ENCODE measurements around the gene ADARB2. TPM values are rescaled to one million over a fixed set of nuclear protein-coding genes. Genes with fewer than 3 reads are reported as not detected.

ADARB2 gene
- total RNA-seq, 3 donors from 2014 or later (not counting 1 experiment from before 2014, with no cell fraction given), result 0.27 to 0.78 (median 0.40) TPM

DNA sequence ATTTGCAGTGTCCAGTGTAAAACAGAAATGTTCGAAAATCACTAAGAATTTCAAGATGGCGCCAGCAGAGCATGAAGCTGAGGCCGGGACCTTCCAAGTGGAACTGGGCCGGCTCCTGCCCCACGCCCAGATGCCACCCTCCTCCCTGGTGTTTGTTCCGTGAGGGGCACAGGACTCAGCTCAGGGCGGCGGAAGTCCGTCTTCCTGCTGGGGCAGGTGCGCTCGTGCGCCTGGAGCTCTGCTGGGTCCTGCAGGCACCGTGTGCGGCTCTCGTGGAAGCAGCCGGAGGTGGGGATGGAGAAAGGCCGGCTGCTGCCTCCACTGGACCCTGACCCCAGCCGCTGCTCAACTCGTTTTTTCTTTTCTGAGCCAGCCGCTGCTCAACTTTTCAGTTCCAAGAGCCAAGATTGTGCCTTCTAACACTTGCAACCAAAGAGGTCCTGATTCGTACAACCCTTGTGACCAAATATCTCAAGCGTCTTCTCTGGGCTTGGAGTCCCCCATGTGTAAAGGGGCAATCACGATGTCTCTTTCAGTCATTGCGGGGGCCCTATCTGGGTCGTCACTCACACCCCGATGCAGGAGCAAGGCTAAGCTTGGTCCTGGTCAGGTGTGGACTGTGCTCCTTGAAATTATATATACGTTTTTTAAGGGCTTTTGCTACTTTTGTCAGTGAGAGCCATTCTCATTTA lies 334.4 kb downstream of the ADARB2 start:
- Histone ChIP-seq H3K36me3 (ENCODE audit: control insufficient read depth, insufficient read depth, low read length) (no peaks in the 10 kb centered on the region), H3K27me3 (ENCODE audit: control insufficient read depth, insufficient read depth, low read length) (no peaks in the 10 kb centered on the region), H3K9me3 (ENCODE audit: control insufficient read depth, insufficient read depth, low read length) (no peaks in the 10 kb centered on the region), H3K27ac (ENCODE audit: low read length) (no peak overlapping the region), H3K4me3 (ENCODE audit: low read length) (no peak overlapping the region), H3K4me1 (ENCODE audit: control insufficient read depth, insufficient read depth, low read length) (no peaks in the 10 kb centered on the region)
- no peak overlapping the region for H3K27ac Mint-ChIP-seq
- DNase-seq (no peak), ATAC-seq (no peak)
- no peaks in the 10 kb centered on the region for H3K9me3 Mint-ChIP-seq
- 92% methylated on average over 27 of the region's 27 CpGs for WGBS (ENCODE audit: insufficient coverage)
- H3K4me1 Mint-ChIP-seq, result no peaks in the 10 kb centered on the region
- intact Hi-C loops (cut with micrococcal nuclease), result no loop called here
- TF ChIP-seq, protein P1, sequence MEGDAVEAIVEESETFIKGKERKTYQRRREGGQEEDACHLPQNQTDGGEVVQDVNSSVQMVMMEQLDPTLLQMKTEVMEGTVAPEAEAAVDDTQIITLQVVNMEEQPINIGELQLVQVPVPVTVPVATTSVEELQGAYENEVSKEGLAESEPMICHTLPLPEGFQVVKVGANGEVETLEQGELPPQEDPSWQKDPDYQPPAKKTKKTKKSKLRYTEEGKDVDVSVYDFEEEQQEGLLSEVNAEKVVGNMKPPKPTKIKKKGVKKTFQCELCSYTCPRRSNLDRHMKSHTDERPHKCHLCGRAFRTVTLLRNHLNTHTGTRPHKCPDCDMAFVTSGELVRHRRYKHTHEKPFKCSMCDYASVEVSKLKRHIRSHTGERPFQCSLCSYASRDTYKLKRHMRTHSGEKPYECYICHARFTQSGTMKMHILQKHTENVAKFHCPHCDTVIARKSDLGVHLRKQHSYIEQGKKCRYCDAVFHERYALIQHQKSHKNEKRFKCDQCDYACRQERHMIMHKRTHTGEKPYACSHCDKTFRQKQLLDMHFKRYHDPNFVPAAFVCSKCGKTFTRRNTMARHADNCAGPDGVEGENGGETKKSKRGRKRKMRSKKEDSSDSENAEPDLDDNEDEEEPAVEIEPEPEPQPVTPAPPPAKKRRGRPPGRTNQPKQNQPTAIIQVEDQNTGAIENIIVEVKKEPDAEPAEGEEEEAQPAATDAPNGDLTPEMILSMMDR (IDR thresholded peaks at IDR 0.05), result no peak
- no peaks in the 10 kb centered on the region for H3K36me3 Mint-ChIP-seq
- H3K4me3 Mint-ChIP-seq, result no peak overlapping the region
- peaks cover 0 to 3% of the 10 kb centered on the region in 2 donors for H3K27me3 Mint-ChIP-seq (ENCODE audit: low read depth in 2 of 2)

DNA sequence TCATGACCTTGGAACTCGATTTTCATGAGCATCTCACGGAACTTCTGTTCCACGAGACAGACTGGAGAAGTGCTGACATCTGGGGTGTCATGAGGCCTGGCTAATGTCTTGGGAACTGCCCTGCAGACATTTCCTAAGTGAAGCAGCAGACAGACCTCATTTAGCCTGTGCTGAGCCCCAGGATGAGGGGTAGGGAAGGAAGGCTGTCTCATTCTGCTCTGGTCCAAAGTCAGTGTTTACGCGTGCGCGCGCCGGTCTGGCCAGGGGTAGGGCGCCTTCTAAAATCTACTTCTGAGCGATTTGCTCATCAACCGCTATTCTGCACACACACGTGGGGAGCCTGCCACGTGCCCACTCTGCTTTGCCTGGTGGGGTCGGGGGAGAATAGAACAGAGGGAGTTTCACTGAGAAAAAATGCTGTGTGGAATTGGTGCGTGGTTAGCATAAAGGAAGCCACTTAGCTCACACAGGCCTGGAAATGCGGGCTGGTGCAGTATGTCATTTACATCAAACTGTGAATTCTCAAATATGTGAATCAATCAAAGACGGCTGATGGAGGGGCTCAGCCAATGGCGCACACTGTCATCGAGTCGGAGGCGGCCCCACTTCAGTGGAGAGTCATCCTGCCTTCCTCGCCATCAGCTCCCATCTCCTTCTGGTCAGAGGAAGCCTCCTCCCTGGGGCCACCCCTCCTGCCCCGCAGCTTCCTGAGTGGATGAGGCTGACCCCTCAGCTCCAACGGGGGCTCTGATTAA lies 335.1 kb downstream of the ADARB2 start:
- DNase-seq (no peak), ATAC-seq (no peak)
- Histone ChIP-seq H3K27ac (ENCODE audit: low read length) (no peak overlapping the region), H3K36me3 (ENCODE audit: control insufficient read depth, insufficient read depth, low read length) (no peaks in the 10 kb centered on the region), H3K4me1 (ENCODE audit: control insufficient read depth, insufficient read depth, low read length) (no peaks in the 10 kb centered on the region), H3K4me3 (ENCODE audit: low read length) (no peak overlapping the region), H3K9me3 (ENCODE audit: control insufficient read depth, insufficient read depth, low read length) (no peaks in the 10 kb centered on the region), H3K27me3 (ENCODE audit: control insufficient read depth, insufficient read depth, low read length) (no peaks in the 10 kb centered on the region)
- intact Hi-C loops (cut with micrococcal nuclease), result no loop called here
- H3K4me3 Mint-ChIP-seq, result no peak overlapping the region
- no peak overlapping the region for H3K27ac Mint-ChIP-seq
- TF ChIP-seq, protein P1 (IDR thresholded peaks at IDR 0.05), result no peak
- WGBS (ENCODE audit: insufficient coverage), result 87% methylated on average over 24 of the region's 25 CpGs
- H3K27me3 Mint-ChIP-seq (ENCODE audit: low read depth in 2 of 2), result peaks cover 0 to 3% of the 10 kb centered on the region in 2 donors
- no peaks in the 10 kb centered on the region for H3K36me3 Mint-ChIP-seq
- H3K9me3 Mint-ChIP-seq, result no peaks in the 10 kb centered on the region
- no peaks in the 10 kb centered on the region for H3K4me1 Mint-ChIP-seq

DNA sequence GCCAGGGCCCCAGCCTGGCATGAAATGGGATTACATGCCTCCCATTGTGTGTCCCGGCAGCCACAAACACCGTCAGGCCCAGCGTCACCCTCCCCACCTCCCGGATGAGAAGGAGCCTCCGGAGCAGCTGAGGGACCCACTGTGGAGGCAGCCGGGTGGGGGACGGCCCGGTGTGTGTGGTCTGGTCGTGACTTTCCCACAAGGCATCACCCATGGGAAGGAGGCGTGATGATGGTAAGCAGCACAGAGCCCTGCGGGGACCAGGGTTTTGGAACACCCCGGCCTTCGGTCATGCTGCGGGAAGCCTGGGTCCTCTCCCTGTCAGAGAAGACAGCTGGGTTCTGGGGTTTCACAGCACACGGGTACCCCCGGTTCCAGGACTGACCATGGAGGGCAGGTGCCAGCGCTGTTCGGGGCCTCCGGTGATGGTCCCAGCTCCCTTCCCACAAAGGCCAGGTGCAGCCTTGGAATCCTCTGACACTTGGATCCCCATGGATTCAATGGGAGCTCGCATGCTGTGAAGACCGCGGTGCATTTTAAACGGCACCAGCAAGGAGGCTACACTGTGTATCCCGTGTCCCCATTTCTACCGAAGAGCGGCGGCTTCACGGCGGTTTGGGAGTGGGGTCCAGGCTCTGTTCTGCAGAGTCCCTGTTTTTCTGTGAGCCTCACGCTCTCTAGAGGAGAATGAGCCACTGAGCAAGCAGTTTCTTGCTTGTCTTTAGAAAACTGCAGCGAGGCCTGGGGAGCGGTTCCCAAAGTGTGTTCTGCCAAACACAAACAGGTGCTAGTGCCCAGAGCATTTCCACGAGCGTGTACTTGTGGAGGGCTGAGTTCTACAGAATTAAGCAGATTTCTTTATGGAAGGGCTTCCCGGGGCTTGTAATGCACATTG lies 336.0 kb downstream of the ADARB2 start:
- Mint-ChIP-seq H3K36me3 (no peaks in the 10 kb centered on the region), H3K4me1 (no peaks in the 10 kb centered on the region), H3K4me3 (no peak overlapping the region), H3K27ac (no peak overlapping the region), H3K9me3 (no peaks in the 10 kb centered on the region), H3K27me3 (ENCODE audit: low read depth in 2 of 2) (peaks cover 0 to 3% of the 10 kb centered on the region in 2 donors)
- no peaks in the 10 kb centered on the region for H3K36me3 ChIP-seq (ENCODE audit: control insufficient read depth, insufficient read depth, low read length)
- H3K4me1 ChIP-seq (ENCODE audit: control insufficient read depth, insufficient read depth, low read length), result no peaks in the 10 kb centered on the region
- TF ChIP-seq, protein P1 (IDR thresholded peaks at IDR 0.05), result no peak
- ATAC-seq, result no peak
- no peak overlapping the region for H3K27ac ChIP-seq (ENCODE audit: low read length)
- DNase-seq, result no peak
- 90% methylated on average over 35 of the region's 35 CpGs for WGBS (ENCODE audit: insufficient coverage)
- no peaks in the 10 kb centered on the region for H3K9me3 ChIP-seq (ENCODE audit: control insufficient read depth, insufficient read depth, low read length)
- H3K4me3 ChIP-seq (ENCODE audit: low read length), result no peak overlapping the region
- H3K27me3 ChIP-seq (ENCODE audit: control insufficient read depth, insufficient read depth, low read length), result no peaks in the 10 kb centered on the region
- intact Hi-C loops (cut with micrococcal nuclease), result no loop called here
